Kidney (tissue), 14 donors: ENCODE data around the gene APC2. TPM values are rescaled to one million over a fixed set of nuclear protein-coding genes. Genes with fewer than 3 reads are reported as not detected.
A peak's percentile ranks its signal among the peaks of the same experiment; 100 is the strongest.

Experiments used
- DNase-seq, 5 donors: peaks; one replicate each; pipeline ENCODE4 v3.0.0-alpha.2; 2013 to 2020
- FAIRE-seq: peaks from 2 replicates; lab custom pipeline; 2012; peaks lifted over from hg19 to GRCh38; lab: Jason Lieb, UNC
- H3K27ac ChIP-seq, 2 donors: one replicate each; pipeline ENCODE4 v1.7.0; 2013; ENCODE audit warnings: low read depth in 2 of 2, low read length in 2 of 2, inconsistent platforms in 1 of 2
- H3K27me3 ChIP-seq: one replicate; pipeline ENCODE4 v1.7.1; 2013; ENCODE audit warnings: low read length, inconsistent platforms; ENCODE audit not compliant: control insufficient read depth, insufficient read depth
- H3K36me3 ChIP-seq, 3 donors: one replicate each; pipeline versions ENCODE4 v1.7.0 to v1.7.1; 2013; ENCODE audit warnings: low read length in 3 of 3, control low read depth in 1 of 3, inconsistent platforms in 1 of 3; ENCODE audit not compliant: insufficient read depth in 3 of 3, control insufficient read depth in 2 of 3
- H3K4me1 ChIP-seq, 3 donors: one replicate each; pipeline versions ENCODE4 v1.7.0 to v1.7.1; 2013; ENCODE audit warnings: low read length in 3 of 3, inconsistent platforms in 1 of 3, low read depth in 1 of 3; ENCODE audit not compliant: control insufficient read depth in 2 of 3, insufficient read depth in 2 of 3
- H3K4me3 ChIP-seq, 3 donors: one replicate each; pipeline versions ENCODE4 v1.7.0 to v1.8.1; 2013; ENCODE audit warnings: low read length in 3 of 3, control low read depth in 1 of 3, inconsistent platforms in 1 of 3
- H3K9ac ChIP-seq, 3 donors: one replicate each; pipeline versions ENCODE4 v1.7.0 to v1.7.1; 2013; ENCODE audit warnings: low read length in 3 of 3, control low read depth in 1 of 3, inconsistent platforms in 1 of 3
- H3K9me3 ChIP-seq, 3 donors: one replicate each; pipeline versions ENCODE4 v1.7.0 to v1.7.1; 2013; ENCODE audit warnings: low read length in 3 of 3, control low read depth in 1 of 3, inconsistent platforms in 1 of 3; ENCODE audit not compliant: control insufficient read depth in 2 of 3, insufficient read depth in 1 of 3
- intact Hi-C: fragments of 100-400 bp; cut with DNase I; formaldehyde crosslinking; loops from one replicate; pipeline ENCODE4 v1.11.1; 2022
- polyA plus RNA-seq: library from polyadenylated mRNA; stranded (reverse); fragments of 350-450 nt; fragmentation: Illumina TruSeq; extraction: RNeasy Lipid Tissue Mini Kit (QIAGEN cat#74804); gene quantifications from one replicate; pipeline ENCODE4 v1.2.3, GENCODE V29; 2014; ENCODE audit warnings: low read depth, low replicate concordance; ENCODE audit not compliant: insufficient read depth
- total RNA-seq: library from RNA; stranded (reverse); fragmentation: NEBNext Ultra II Directional; extraction: Animal tissue kit (Norgen Biotek cat#: 25700); gene quantifications from one replicate; pipeline ENCODE4 v1.2.1, GENCODE V29; 2021
- TF ChIP-seq, protein P1 (sequence below): IDR thresholded peaks from 3 replicates; pipeline ENCODE4 v1.5.1; 2012; ENCODE audit warnings: mild to moderate bottlenecking, moderate library complexity, borderline replicate concordance; ENCODE audit not compliant: insufficient read depth; ENCODE audit errors: extremely low read depth
- donor health status: control.
- donor health status: control.
- donor health status: control.
- donor health status: control.
- donor health status: control.
- donor health status: DM: yes; HTN: yes; CAD: no.
- donor health status: Normal renal cell carcinoma (clear cell type).

Gene APC2
- total and polyA plus RNA-seq, 2 donors from 2014 or later, result 0.25 TPM; not detected in 1

DNA sequence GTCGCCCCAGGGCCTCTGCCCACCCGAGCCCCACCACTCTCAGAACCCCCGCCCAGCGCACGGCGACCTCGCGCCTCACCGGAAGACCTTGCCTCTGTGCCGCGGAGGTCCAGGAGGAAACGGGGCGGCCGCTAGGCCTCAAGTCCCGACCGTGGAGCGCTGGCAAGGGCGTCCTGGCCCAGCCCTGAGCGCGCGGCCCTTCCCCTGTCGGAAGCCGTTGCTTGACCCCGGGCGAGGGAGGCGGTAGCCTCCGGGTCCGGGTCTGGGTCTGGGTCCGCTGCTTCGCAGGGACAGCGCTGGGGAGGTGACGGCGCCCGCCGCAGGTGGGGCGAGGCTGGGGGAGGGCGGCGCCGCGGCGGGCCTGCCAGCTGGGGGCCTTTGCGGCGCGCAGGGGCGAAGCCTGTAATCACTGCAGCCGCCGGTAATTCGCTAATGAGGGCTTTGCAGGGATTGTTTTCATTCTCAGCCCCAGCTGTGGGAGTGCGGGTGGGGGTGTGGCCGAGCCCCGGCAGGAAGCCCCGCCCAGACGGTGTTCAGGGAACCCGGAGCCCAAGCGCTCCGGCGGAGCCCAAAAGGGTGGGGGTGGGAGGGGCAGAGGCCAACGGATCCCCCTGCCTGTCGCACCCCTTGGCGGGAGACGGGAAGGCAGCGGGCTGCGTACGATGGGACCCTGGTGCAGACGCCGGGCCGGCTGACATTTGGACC is 20.5 kb downstream of the APC2 start:
- H3K36me3 ChIP-seq, result no peaks in the 10 kb centered on the region
- H3K9me3 ChIP-seq, result no peaks in the 10 kb centered on the region
- H3K4me1 ChIP-seq, result peaks cover 0 to 31% (median 4%) of the 10 kb centered on the region in 3 donors
- H3K27me3 ChIP-seq, result peaks cover 20% of the 10 kb centered on the region
- TF ChIP-seq, protein P1, sequence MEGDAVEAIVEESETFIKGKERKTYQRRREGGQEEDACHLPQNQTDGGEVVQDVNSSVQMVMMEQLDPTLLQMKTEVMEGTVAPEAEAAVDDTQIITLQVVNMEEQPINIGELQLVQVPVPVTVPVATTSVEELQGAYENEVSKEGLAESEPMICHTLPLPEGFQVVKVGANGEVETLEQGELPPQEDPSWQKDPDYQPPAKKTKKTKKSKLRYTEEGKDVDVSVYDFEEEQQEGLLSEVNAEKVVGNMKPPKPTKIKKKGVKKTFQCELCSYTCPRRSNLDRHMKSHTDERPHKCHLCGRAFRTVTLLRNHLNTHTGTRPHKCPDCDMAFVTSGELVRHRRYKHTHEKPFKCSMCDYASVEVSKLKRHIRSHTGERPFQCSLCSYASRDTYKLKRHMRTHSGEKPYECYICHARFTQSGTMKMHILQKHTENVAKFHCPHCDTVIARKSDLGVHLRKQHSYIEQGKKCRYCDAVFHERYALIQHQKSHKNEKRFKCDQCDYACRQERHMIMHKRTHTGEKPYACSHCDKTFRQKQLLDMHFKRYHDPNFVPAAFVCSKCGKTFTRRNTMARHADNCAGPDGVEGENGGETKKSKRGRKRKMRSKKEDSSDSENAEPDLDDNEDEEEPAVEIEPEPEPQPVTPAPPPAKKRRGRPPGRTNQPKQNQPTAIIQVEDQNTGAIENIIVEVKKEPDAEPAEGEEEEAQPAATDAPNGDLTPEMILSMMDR, result no peak
- peak overlapping the region in 1 of 3 donors; percentile 3 for H3K4me3 ChIP-seq
- no peak overlapping the region for H3K27ac ChIP-seq
- intact Hi-C loops, result no loop called here
- no peak overlapping the region for H3K9ac ChIP-seq
- FAIRE-seq (no peak), DNase-seq (peak in 3 of 5 donors; percentile 66 to 82 (median 80))

DNA sequence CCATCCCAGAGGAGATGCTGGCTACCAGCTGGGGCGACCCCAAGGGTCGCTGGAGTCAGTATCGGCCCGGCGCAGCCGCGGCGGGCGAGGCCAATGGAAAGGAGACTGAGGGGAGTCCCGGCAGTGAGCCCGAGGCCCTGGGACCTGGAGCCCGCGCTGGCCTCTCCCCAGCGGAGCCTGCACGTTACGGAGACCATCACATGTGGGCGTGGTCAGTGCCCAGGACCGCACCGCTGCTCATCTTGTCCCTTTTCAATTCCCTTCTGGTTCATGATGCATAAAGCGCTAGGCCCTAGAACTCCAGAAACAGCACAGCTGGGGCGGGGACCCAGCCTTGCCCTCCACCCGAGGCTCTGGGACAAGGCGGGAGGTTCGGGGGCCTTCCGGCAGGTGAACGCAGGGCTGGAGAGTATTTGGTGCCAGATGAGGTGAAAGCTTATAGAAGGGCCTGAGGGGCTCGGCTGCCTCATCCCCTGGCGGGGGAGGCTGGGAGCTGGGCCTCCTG is 21.1 kb downstream of the APC2 start:
- peaks cover 0 to 29% (median 4%) of the 10 kb centered on the region in 3 donors for H3K4me1 ChIP-seq
- H3K36me3 ChIP-seq, result no peaks in the 10 kb centered on the region
- no peaks in the 10 kb centered on the region for H3K9me3 ChIP-seq
- H3K27ac ChIP-seq, result no peak overlapping the region
- TF ChIP-seq, protein P1, result no peak
- FAIRE-seq, result no peak
- intact Hi-C loops, result no loop called here
- H3K27me3 ChIP-seq, result peaks cover 20% of the 10 kb centered on the region
- no peak overlapping the region for H3K9ac ChIP-seq
- peak overlapping the region in 1 of 3 donors; percentile 3 for H3K4me3 ChIP-seq
- peak in 2 of 5 donors; percentile 52 to 76 for DNase-seq

DNA sequence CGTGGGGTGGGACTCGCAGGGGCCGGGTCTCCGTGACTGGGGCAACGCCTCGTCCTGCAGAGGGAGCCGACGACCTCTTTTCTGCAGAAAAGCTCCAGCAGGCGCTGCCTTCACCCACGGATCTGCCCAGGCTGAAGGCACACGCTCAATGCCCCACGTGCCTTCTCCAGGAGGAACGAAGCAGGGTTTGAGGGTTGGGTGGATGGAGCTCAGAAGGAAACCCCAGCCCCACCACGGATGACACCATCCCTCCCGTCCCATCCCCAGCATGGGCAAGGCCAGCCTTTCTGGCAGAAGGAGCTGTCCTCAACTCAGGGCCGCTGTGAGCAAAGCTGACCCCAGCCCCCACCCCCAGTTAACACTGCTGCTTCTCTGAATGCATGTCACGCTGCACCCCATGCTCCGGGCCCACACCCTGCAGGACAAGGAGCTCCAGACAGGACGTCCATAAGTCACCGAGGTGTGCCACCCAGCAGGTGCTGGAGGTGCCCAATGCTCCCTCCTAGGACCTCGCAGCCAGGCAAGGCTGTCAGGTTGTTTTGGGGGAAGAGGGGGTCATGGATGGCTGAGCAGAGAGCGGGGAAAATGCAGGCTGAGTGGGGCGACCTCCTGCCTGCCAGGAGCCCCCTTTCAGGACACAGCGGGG is 21.7 kb downstream of the APC2 start:
- DNase-seq (peak in 2 of 5 donors; percentile 61 to 72), FAIRE-seq (no peak)
- Histone ChIP-seq H3K27me3 (peaks cover 19% of the 10 kb centered on the region), H3K36me3 (no peaks in the 10 kb centered on the region), H3K9me3 (no peaks in the 10 kb centered on the region), H3K27ac (no peak overlapping the region), H3K9ac (no peak overlapping the region), H3K4me3 (no peak overlapping the region), H3K4me1 (peaks cover 0 to 29% (median 4%) of the 10 kb centered on the region in 3 donors)
- intact Hi-C loops, result no loop called here
- TF ChIP-seq, protein P1, result no peak
